Endodermal cell (in vitro differentiated cells): ENCODE results near the gene IGSF9B. TPM values are rescaled to one million over a fixed set of nuclear protein-coding genes. Genes with fewer than 3 reads are reported as not detected.

Experiments used
- DNase-seq: peaks from one replicate; pipeline ENCODE4 v3.0.0-alpha.2; 2017
- H3K27ac ChIP-seq: 2 replicates; pipeline ENCODE4 v1.5.1; 2013; ENCODE audit warnings: mild to moderate bottlenecking, low read depth, low read length, moderate library complexity
- H3K27me3 ChIP-seq: 2 replicates; pipeline ENCODE4 v1.6.1; 2013; ENCODE audit warnings: mild to moderate bottlenecking, low read length, moderate library complexity; ENCODE audit not compliant: insufficient read depth, control insufficient read depth, poor library complexity, severe bottlenecking
- H3K36me3 ChIP-seq: 2 replicates; pipeline ENCODE4 v1.7.0; 2013; ENCODE audit warnings: mild to moderate bottlenecking, low read length, moderate library complexity; ENCODE audit not compliant: control insufficient read depth, insufficient read depth
- H3K4me1 ChIP-seq: one replicate; pipeline ENCODE4 v1.7.0; 2013; ENCODE audit warnings: low read length; ENCODE audit not compliant: control insufficient read depth, insufficient read depth
- H3K4me3 ChIP-seq: 2 replicates; pipeline ENCODE4 v1.5.1; 2013; ENCODE audit warnings: mild to moderate bottlenecking, low read length, moderate library complexity
- H3K9ac ChIP-seq: 2 replicates; pipeline ENCODE4 v1.6.1; 2013; ENCODE audit warnings: mild to moderate bottlenecking, low read length, moderate library complexity; ENCODE audit not compliant: poor library complexity, severe bottlenecking; ENCODE audit errors: extremely low read depth
- H3K9me3 ChIP-seq: 2 replicates; pipeline ENCODE4 v1.6.1; 2013; ENCODE audit warnings: mild to moderate bottlenecking, low read length, moderate library complexity; ENCODE audit not compliant: control insufficient read depth
- H3K27ac Mint-ChIP-seq: 2 replicates; pipeline ENCODE4 v1.8.0; 2020; ENCODE audit warnings: mixed read lengths
- H3K27me3 Mint-ChIP-seq: 2 replicates; pipeline ENCODE4 v1.8.0; 2021; ENCODE audit warnings: mild to moderate bottlenecking, mixed read lengths; ENCODE audit not compliant: insufficient read depth
- H3K36me3 Mint-ChIP-seq: 2 replicates; pipeline ENCODE4 v1.8.0; 2020; ENCODE audit warnings: low read depth, mixed read lengths
- H3K4me1 Mint-ChIP-seq: 2 replicates; pipeline ENCODE4 v1.8.0; 2020; ENCODE audit warnings: mixed read lengths
- H3K4me3 Mint-ChIP-seq: 2 replicates; pipeline ENCODE4 v1.8.0; 2020; ENCODE audit warnings: mild to moderate bottlenecking, moderate library complexity, mixed read lengths
- H3K9me3 Mint-ChIP-seq: 2 replicates; pipeline ENCODE4 v1.8.0; 2020; ENCODE audit warnings: mild to moderate bottlenecking, mixed read lengths
- WGBS, 2 experiments: methylation state at CpG; one replicate each; pipeline versions ENCODE4 v1.1.5 to v1.1.7; 2013; ENCODE audit warnings: missing lambda C conversion rate in 2 of 2, mixed read lengths in 1 of 2; ENCODE audit not compliant: insufficient coverage in 1 of 2, insufficient read length in 1 of 2; 5-methylcytosine and 5-hydroxymethylcytosine counted together
- total RNA-seq, 2 donors: library from RNA; stranded (reverse); fragmentation: NEBNext Ultra II Directional in 1 of 2; extraction: Animal tissue kit (Norgen Biotek cat#: 25700) in 1 of 2; gene quantifications; 2 replicates in 1 of 2; 3 replicates in 1 of 2; pipeline ENCODE4 v1.2.1, GENCODE V29; 2021
- TF ChIP-seq, protein P1 (sequence below): fragments of 200-600 bp; sonication (generic); conservative IDR thresholded peaks from 2 replicates; pipeline ENCODE4 v1.5.0; 2021; ENCODE audit warnings: antibody characterized with exemption, mild to moderate bottlenecking

IGSF9B gene
- total RNA-seq, 2 donors from 2014 or later, result 14.1 to 23.0 TPM

DNA sequence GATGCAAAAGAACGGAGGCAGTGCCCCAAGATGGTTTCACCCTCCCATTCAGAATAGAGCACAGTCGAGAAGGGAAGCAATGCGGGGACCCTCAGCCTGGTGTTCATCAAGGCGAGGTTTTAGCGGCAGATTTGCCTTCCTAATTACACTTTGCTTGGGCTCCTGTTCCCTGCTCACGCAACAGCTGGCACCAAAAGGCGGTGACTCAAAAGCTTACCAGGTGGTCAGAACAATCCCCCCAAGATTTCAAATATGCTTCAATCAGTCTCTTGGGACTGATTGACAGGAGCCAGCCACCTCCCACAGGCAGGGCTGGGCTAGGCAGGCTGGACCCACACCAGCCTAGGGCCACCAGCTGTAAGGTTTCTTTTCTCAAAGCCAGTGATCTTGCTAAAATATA, 14.2 kb downstream of the IGSF9B start:
- Histone ChIP-seq H3K27ac (no peak overlapping the region), H3K4me1 (no peaks in the 10 kb centered on the region), H3K4me3 (no peak overlapping the region), H3K27me3 (no peaks in the 10 kb centered on the region), H3K9me3 (no peaks in the 10 kb centered on the region), H3K36me3 (no peaks in the 10 kb centered on the region), H3K9ac (no peak overlapping the region)
- H3K27me3 Mint-ChIP-seq, result no peaks in the 10 kb centered on the region
- H3K4me1 Mint-ChIP-seq, result peaks cover 9% of the 10 kb centered on the region
- no peak for DNase-seq
- TF ChIP-seq, protein P1, sequence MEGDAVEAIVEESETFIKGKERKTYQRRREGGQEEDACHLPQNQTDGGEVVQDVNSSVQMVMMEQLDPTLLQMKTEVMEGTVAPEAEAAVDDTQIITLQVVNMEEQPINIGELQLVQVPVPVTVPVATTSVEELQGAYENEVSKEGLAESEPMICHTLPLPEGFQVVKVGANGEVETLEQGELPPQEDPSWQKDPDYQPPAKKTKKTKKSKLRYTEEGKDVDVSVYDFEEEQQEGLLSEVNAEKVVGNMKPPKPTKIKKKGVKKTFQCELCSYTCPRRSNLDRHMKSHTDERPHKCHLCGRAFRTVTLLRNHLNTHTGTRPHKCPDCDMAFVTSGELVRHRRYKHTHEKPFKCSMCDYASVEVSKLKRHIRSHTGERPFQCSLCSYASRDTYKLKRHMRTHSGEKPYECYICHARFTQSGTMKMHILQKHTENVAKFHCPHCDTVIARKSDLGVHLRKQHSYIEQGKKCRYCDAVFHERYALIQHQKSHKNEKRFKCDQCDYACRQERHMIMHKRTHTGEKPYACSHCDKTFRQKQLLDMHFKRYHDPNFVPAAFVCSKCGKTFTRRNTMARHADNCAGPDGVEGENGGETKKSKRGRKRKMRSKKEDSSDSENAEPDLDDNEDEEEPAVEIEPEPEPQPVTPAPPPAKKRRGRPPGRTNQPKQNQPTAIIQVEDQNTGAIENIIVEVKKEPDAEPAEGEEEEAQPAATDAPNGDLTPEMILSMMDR, result no peak
- no peak overlapping the region for H3K4me3 Mint-ChIP-seq
- no peak overlapping the region for H3K27ac Mint-ChIP-seq
- peaks cover 14% of the 10 kb centered on the region for H3K36me3 Mint-ChIP-seq
- H3K9me3 Mint-ChIP-seq, result peaks cover 9% of the 10 kb centered on the region
- 89% methylated on average over 4 to 7 of the region's 7 CpGs for WGBS, 2 experiments

- Mint-ChIP-seq H3K27ac (no peak overlapping the region), H3K27me3 (no peaks in the 10 kb centered on the region), H3K9me3 (peaks cover 9% of the 10 kb centered on the region), H3K4me1 (peaks cover 8% of the 10 kb centered on the region), H3K4me3 (no peak overlapping the region), H3K36me3 (peaks cover 14% of the 10 kb centered on the region)
- Histone ChIP-seq H3K4me3 (no peak overlapping the region), H3K27me3 (no peaks in the 10 kb centered on the region), H3K27ac (no peak overlapping the region), H3K9me3 (no peaks in the 10 kb centered on the region), H3K36me3 (no peaks in the 10 kb centered on the region), H3K9ac (no peak overlapping the region), H3K4me1 (no peaks in the 10 kb centered on the region)
- no peak for DNase-seq
- TF ChIP-seq, protein P1, result no peak
- WGBS, 2 experiments, result 94% methylated on average over 12 to 13 of the region's 13 CpGs
These were observed 15.2 kb downstream of the IGSF9B start for GRCh38 chr11:133941546-133941945.

- H3K4me1 Mint-ChIP-seq, result peaks cover 1% of the 10 kb centered on the region
- H3K27me3 Mint-ChIP-seq, result no peaks in the 10 kb centered on the region
- Histone ChIP-seq H3K36me3 (no peaks in the 10 kb centered on the region), H3K4me1 (no peaks in the 10 kb centered on the region), H3K9me3 (no peaks in the 10 kb centered on the region), H3K27ac (no peak overlapping the region), H3K9ac (no peak overlapping the region), H3K4me3 (no peak overlapping the region), H3K27me3 (no peaks in the 10 kb centered on the region)
- no peak overlapping the region for H3K4me3 Mint-ChIP-seq
- TF ChIP-seq, protein P1, result no peak
- peaks cover 14% of the 10 kb centered on the region for H3K36me3 Mint-ChIP-seq
- WGBS, 2 experiments, result 94 to 95% methylated on average over 56 of the region's 56 CpGs
- no peak for DNase-seq
- H3K9me3 Mint-ChIP-seq, result peaks cover 9% of the 10 kb centered on the region
- H3K27ac Mint-ChIP-seq, result no peak overlapping the region
These were observed 16.7 kb downstream of the IGSF9B start for GRCh38 chr11:133940034-133940433.
